Measurements from ENCODE around the gene CEP72. TPM values are rescaled to one million over a fixed set of nuclear protein-coding genes. Genes with fewer than 3 reads are reported as not detected.
"Not testable (repeated sequence)": the region's sequence is repeated elsewhere in the genome, so short reads cannot be mapped to it uniquely, and the experiment has no call there.

Gene CEP72
- total RNA-seq, 2 experiments from 2014 or later, result 24.1 to 24.2 TPM

DNA sequence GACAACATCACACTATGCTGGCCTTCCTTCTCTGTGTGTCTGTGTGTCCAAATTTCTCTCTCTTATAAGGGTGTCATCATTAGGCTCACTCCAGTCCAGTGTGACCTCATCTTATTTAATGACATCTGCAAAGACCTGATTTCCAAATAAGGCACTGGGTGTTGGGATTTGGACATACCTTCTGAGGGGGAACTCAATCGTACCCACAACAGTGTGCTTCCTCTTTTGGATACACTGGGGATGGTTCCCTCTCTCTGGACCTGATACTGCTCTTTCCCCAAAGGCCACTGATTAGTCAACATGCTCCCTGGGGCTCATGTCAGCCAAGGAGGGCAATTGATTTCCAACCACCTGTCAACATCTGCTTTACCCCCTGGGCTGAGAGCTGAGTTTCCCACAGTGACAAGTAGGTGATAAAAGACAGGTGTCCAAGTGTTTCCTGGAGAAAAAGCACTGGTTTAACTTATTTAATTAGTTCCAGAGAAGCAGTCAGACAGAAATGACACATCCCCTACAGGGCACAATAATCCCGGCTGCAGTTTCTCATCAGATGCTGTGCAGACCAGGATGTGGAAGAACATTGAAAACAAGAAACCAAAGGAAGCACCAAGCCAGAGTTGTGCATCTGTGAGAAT, 17.8 kb upstream of the CEP72 start:
- Mint-ChIP-seq H3K4me1 (peaks cover 3% of the 10 kb centered on the region), H3K4me3 (no peak overlapping the region), H3K27me3 (peaks cover 66% of the 10 kb centered on the region), H3K36me3 (ENCODE audit: low read depth) (no peaks in the 10 kb centered on the region), H3K27ac (no peak overlapping the region), H3K9me3 (no peaks in the 10 kb centered on the region)
- CTCF ChIA-PET, result no interaction called here
- DNase-seq, result no peak
- POLR2A ChIA-PET, result no interaction called here

- Mint-ChIP-seq H3K27me3 (peaks cover 65% of the 10 kb centered on the region), H3K9me3 (no peaks in the 10 kb centered on the region), H3K36me3 (ENCODE audit: low read depth) (no peaks in the 10 kb centered on the region), H3K4me3 (no peak overlapping the region), H3K27ac (no peak overlapping the region), H3K4me1 (peaks cover 3% of the 10 kb centered on the region)
- DNase-seq, result no peak
- ChIA-PET CTCF (no interaction called here), POLR2A (no interaction called here)
Observed at GRCh38 chr5:595285-595875, 16.8 kb upstream of the CEP72 start.

GRCh38 chr5:597871-598563, 14.1 kb upstream of the CEP72 start:
- Mint-ChIP-seq H3K4me3 (no peak overlapping the region), H3K4me1 (peaks cover 3% of the 10 kb centered on the region), H3K27ac (no peak overlapping the region), H3K27me3 (peaks cover 51% of the 10 kb centered on the region), H3K36me3 (ENCODE audit: low read depth) (no peaks in the 10 kb centered on the region), H3K9me3 (no peaks in the 10 kb centered on the region)
- CTCF ChIA-PET, result no interaction called here
- no peak for DNase-seq
- POLR2A ChIA-PET, result no interaction called here

- Mint-ChIP-seq H3K27me3 (peaks cover 51% of the 10 kb centered on the region), H3K36me3 (ENCODE audit: low read depth) (no peaks in the 10 kb centered on the region), H3K9me3 (no peaks in the 10 kb centered on the region), H3K27ac (no peak overlapping the region), H3K4me3 (no peak overlapping the region), H3K4me1 (peaks cover 3% of the 10 kb centered on the region)
- ChIA-PET POLR2A (no interaction called here), CTCF (no interaction called here)
- no peak for DNase-seq
Observed at GRCh38 chr5:598564-598890, 13.6 kb upstream of the CEP72 start.

DNA sequence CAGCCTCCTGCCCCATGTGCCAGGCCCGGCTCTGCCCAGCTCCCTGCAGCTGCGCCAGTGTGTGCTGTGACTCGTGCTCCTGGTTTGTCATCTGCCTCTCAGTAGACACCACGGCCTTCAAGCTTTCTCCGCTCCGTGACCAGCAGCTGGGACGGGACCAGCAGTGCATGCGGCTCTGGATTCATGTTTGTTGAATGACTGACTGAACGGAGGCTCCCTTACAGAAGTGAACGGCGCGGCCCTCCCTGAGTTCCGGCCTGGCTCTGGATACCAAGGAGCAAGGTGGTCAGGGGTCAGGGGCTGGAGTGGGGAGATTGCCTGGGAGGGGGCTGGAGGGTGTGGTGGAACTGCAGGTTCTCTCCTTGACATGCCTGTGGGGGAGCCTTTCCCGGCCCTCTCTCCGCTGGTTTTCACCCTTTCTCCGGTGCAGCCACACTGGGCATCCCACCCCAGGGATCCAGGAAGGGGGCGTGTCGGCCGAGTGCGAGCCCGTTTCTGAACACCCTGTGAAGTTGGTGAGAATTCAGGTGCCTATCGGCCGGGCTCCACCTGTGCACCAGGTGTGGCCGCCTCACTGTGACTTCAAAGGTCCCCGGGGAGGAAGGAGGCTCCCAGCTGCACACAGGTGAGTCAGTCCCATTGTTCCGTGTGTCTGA, 11.1 kb upstream of the CEP72 start:
- peaks cover 37% of the 10 kb centered on the region for H3K27me3 Mint-ChIP-seq
- CTCF ChIA-PET, result interaction anchor here (1.0 kb wide), 1 partner anchor 69 kb away, joined by 3 read pairs; no protein-coding TSS in a partner anchor
- peaks cover 3% of the 10 kb centered on the region for H3K4me1 Mint-ChIP-seq
- H3K4me3 Mint-ChIP-seq, result no peak overlapping the region
- no peak overlapping the region for H3K27ac Mint-ChIP-seq
- no peaks in the 10 kb centered on the region for H3K9me3 Mint-ChIP-seq
- POLR2A ChIA-PET, result no interaction called here
- no peaks in the 10 kb centered on the region for H3K36me3 Mint-ChIP-seq (ENCODE audit: low read depth)
- DNase-seq, result no peak

- DNase-seq, result no peak
- H3K27me3 Mint-ChIP-seq, result peaks cover 32% of the 10 kb centered on the region
- H3K36me3 Mint-ChIP-seq (ENCODE audit: low read depth), result no peaks in the 10 kb centered on the region
- no peak overlapping the region for H3K4me3 Mint-ChIP-seq
- no peak overlapping the region for H3K27ac Mint-ChIP-seq
- H3K4me1 Mint-ChIP-seq, result peaks cover 3% of the 10 kb centered on the region
- ChIA-PET POLR2A (no interaction called here), CTCF (no interaction called here)
- H3K9me3 Mint-ChIP-seq, result no peaks in the 10 kb centered on the region
Observed at GRCh38 chr5:601771-602465, 10.2 kb upstream of the CEP72 start.

DNA sequence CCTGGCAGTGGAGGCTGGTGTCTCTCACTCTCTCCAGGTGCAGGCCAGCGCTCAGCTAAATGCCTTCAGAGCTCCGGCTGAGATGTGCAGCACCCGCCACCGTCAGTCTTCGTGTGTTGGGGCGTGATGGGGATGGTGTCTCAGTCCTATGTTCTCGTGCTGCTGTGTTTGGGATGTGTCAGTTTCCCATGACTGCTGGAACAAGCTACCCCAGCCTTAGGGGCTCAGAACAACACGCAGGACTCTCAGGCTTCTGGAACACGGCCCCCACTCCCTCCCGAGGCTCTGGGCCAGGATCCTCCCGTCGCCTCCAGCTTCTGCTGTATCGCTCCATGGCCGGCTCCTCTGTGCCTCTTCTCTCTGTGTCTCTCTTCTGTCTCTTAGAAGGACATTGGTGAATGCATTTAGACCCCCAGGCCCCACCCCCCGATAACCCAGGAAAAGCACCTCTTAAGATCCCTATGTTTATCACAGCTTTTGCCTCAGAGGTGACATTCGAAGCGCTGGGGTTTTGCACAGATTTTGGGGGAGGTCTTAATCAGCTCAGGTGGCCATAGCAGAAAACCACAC, 9.6 kb upstream of the CEP72 start:
- no peak overlapping the region for H3K4me3 Mint-ChIP-seq
- POLR2A ChIA-PET, result interaction anchor here (0.8 kb wide), 1 partner anchor 11 kb away, joined by 4 read pairs; no protein-coding TSS in a partner anchor
- peaks cover 6% of the 10 kb centered on the region for H3K4me1 Mint-ChIP-seq
- H3K9me3 Mint-ChIP-seq, result no peaks in the 10 kb centered on the region
- no peak for DNase-seq
- peaks cover 26% of the 10 kb centered on the region for H3K27me3 Mint-ChIP-seq
- CTCF ChIA-PET, result no interaction called here
- no peaks in the 10 kb centered on the region for H3K36me3 Mint-ChIP-seq (ENCODE audit: low read depth)
- no peak overlapping the region for H3K27ac Mint-ChIP-seq

DNA sequence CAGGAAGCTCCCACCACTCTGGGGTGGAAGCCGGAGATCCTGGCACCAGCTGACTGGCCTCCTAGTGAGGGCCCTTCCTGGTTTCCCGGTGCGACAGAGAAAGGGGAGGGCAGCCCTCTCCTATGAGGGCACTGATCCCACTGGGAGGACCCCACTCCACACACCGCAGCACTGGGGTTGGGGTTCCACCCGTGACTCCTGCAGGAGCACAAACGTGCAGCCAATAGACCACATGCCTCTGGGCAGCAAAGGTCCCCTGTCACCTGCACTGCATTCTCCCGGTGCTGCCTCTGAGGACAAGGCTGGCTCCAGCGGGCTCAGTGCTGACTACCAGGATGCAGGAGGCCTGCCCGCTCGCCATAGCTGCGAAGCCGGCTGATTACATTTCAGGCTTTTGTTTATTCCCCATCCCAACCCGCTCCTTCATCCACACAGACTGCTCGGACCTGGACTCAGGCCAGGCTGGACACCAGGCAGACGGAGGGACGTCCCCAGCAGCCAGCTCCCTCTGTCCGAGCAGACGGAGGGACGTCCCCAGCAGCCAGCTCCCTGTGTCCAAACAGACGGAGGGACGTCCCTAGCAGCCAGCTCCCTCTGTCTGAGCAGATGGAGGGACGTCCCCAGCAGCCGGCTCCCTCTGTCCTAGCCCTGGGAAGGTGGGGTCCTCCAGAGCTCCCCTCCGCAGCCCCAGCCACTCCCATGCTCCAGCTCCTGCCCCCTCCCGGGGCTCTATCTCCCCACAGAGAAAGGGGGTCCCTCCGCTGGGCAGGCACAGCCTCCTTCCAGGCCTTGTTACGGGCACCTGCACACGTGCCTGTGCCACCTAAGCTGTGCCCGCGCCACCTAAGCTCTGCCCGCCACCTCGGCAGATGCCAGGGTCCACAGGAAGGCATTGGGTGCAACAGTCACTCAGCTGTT, 8.8 kb upstream of the CEP72 start:
- peaks cover 8% of the 10 kb centered on the region for H3K4me1 Mint-ChIP-seq
- H3K9me3 Mint-ChIP-seq, result no peaks in the 10 kb centered on the region
- no peak overlapping the region for H3K4me3 Mint-ChIP-seq
- CTCF ChIA-PET, result no interaction called here
- H3K36me3 Mint-ChIP-seq (ENCODE audit: low read depth), result no peaks in the 10 kb centered on the region
- no peak overlapping the region for H3K27ac Mint-ChIP-seq
- no peak for DNase-seq
- POLR2A ChIA-PET, result interaction anchor here (0.8 kb wide), 1 partner anchor 10 kb away, joined by 4 read pairs; no protein-coding TSS in a partner anchor
- H3K27me3 Mint-ChIP-seq, result peaks cover 18% of the 10 kb centered on the region

DNA sequence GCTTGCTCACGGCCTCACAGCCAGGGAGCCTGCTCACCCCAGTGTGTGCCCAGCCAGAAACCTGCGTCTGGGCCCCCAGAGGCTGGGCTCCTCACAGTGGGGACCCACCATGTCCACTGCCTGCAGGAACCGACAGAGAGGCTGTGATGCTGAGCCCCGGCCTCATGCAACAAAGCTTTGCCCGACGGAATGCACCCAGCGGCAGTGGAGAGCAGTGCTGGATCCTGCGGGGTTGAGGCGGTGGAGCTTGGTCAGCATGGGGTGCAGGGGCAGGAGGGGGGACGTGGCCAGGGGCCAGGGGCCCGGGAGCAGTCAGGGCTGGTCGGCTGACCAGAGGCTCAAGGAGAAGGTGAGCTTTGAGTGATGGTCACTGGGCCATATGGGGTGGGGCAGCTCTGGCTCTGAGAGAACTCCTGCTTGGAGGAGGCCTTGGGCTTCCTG, 7.7 kb upstream of the CEP72 start:
- ChIA-PET CTCF (no interaction called here), POLR2A (no interaction called here)
- Mint-ChIP-seq H3K27me3 (peaks cover 8% of the 10 kb centered on the region), H3K27ac (no peak overlapping the region), H3K4me3 (no peak overlapping the region), H3K4me1 (peaks cover 7% of the 10 kb centered on the region), H3K36me3 (ENCODE audit: low read depth) (no peaks in the 10 kb centered on the region), H3K9me3 (no peaks in the 10 kb centered on the region)
- no peak for DNase-seq

GRCh38 chr5:605090-605489, 7.0 kb upstream of the CEP72 start:
- H3K36me3 Mint-ChIP-seq (ENCODE audit: low read depth); DNase-seq; H3K9me3 Mint-ChIP-seq; H3K4me3 Mint-ChIP-seq; H3K27me3 Mint-ChIP-seq; H3K4me1 Mint-ChIP-seq; CTCF ChIA-PET; H3K27ac Mint-ChIP-seq; POLR2A ChIA-PET: not testable (repeated sequence)

GRCh38 chr5:606061-606460, 6.1 kb upstream of the CEP72 start:
- Mint-ChIP-seq H3K4me1 (peaks cover 10% of the 10 kb centered on the region), H3K36me3 (ENCODE audit: low read depth) (no peaks in the 10 kb centered on the region), H3K27ac (no peak overlapping the region), H3K4me3 (no peak overlapping the region), H3K9me3 (no peaks in the 10 kb centered on the region), H3K27me3 (no peaks in the 10 kb centered on the region)
- ChIA-PET CTCF (no interaction called here), POLR2A (no interaction called here)
- DNase-seq, result no peak
